Erythroblast (primary cell): ENCODE measurements around the gene ZNF423.

ENCODE experiments used
- GATA1 ChIP-seq: IDR thresholded peaks from 2 replicates; pipeline ENCODE4 v1.6.1; 2011; ENCODE audit warnings: low read depth, mild to moderate bottlenecking, control low read depth, low read length, moderate library complexity
- POLR2A ChIP-seq: IDR thresholded peaks from 2 replicates; pipeline ENCODE4 v1.6.1; 2011; ENCODE audit warnings: mild to moderate bottlenecking, low read length

DNA sequence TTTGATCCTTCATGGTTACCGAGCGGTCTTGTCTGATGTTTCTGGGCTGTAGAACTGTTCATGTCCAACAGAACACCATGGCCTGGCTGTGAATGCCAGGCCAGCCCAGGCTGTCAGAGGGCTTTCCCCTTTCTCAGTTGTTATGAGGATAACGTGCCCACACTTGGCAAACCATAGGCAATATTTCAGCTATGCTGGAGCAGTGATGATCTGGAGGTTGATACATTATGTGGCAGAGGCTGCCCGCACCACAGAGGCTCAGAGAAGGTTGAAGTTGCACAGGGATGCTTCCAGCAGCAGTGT is 389.4 kb downstream of the ZNF423 start:
- TF ChIP-seq POLR2A = no peak
- TF ChIP-seq GATA1 = no peak
